ENCODE results near the gene COX6A2. TPM values are rescaled to one million over a fixed set of nuclear protein-coding genes. Genes with fewer than 3 reads are reported as not detected.
"Not testable (repeated sequence)": the region's sequence is repeated elsewhere in the genome, so short reads cannot be mapped to it uniquely, and the experiment has no call there.

COX6A2 gene
- total RNA-seq, 1 donor from 2014 or later, result not detected

- H3K27me3 Mint-ChIP-seq, result peaks cover 13% of the 10 kb centered on the region
- no peaks in the 10 kb centered on the region for H3K9me3 Mint-ChIP-seq
- H3K36me3 Mint-ChIP-seq (ENCODE audit: low read depth), result no peaks in the 10 kb centered on the region
Observed at GRCh38 chr16:31421587-31421986, 6.6 kb downstream of the COX6A2 start.

GRCh38 chr16:31420037-31420436 is 8.1 kb downstream of the COX6A2 start:
- Mint-ChIP-seq H3K27ac (no peak overlapping the region), H3K36me3 (ENCODE audit: low read depth) (no peaks in the 10 kb centered on the region), H3K27me3 (peaks cover 16% of the 10 kb centered on the region), H3K4me1 (no peaks in the 10 kb centered on the region), H3K4me3 (no peak overlapping the region), H3K9me3 (no peaks in the 10 kb centered on the region)
- intact Hi-C loops (cut with micrococcal nuclease), result no loop called here
- no peak for TF ChIP-seq CTCF (IDR thresholded peaks at IDR 0.05)
- ChIA-PET POLR2A (no interaction called here), CTCF (no interaction called here)
- DNase-seq (no peak), ATAC-seq (ENCODE audit: low read depth) (no peak)

More at GRCh38 chr16:31421587-31421986, 6.6 kb downstream of the COX6A2 start:
- CTCF ChIA-PET, result no interaction called here
- no peak for TF ChIP-seq CTCF (IDR thresholded peaks at IDR 0.05)
- POLR2A ChIA-PET, result no interaction called here
- ATAC-seq (ENCODE audit: low read depth) (no peak), DNase-seq (no peak)
- intact Hi-C loops (cut with micrococcal nuclease), result no loop called here
- Mint-ChIP-seq H3K4me1 (no peaks in the 10 kb centered on the region), H3K27ac (no peak overlapping the region), H3K4me3 (no peak overlapping the region)

- no peak for TF ChIP-seq CTCF (IDR thresholded peaks at IDR 0.05)
- intact Hi-C loops (cut with micrococcal nuclease), result no loop called here
Observed at GRCh38 chr16:31417916-31418315, 10.2 kb downstream of the COX6A2 start.

GRCh38 chr16:31417036-31417435 is 11.1 kb downstream of the COX6A2 start:
- H3K27ac Mint-ChIP-seq; H3K4me1 Mint-ChIP-seq; DNase-seq; H3K36me3 Mint-ChIP-seq (ENCODE audit: low read depth); H3K4me3 Mint-ChIP-seq; H3K27me3 Mint-ChIP-seq; CTCF ChIA-PET; intact Hi-C loops (cut with micrococcal nuclease); POLR2A ChIA-PET; H3K9me3 Mint-ChIP-seq; ATAC-seq (ENCODE audit: low read depth): not testable (repeated sequence)

More at GRCh38 chr16:31417916-31418315, 10.2 kb downstream of the COX6A2 start:
- Mint-ChIP-seq H3K27me3 (peaks cover 6% of the 10 kb centered on the region), H3K9me3 (no peaks in the 10 kb centered on the region), H3K4me1 (peaks cover 8% of the 10 kb centered on the region), H3K36me3 (ENCODE audit: low read depth) (no peaks in the 10 kb centered on the region), H3K4me3 (no peak overlapping the region), H3K27ac (no peak overlapping the region)
- ChIA-PET POLR2A (no interaction called here), CTCF (no interaction called here)
- ATAC-seq (ENCODE audit: low read depth) (no peak), DNase-seq (no peak)

GRCh38 chr16:31416371-31416770 is 11.8 kb downstream of the COX6A2 start:
- DNase-seq (no peak), ATAC-seq (ENCODE audit: low read depth) (no peak)
- H3K4me3 Mint-ChIP-seq, result no peak overlapping the region
- ChIA-PET POLR2A (interaction anchor here (0.6 kb wide), 1 partner anchor 154 kb away, joined by 3 read pairs; no protein-coding TSS in a partner anchor), CTCF (no interaction called here)
- intact Hi-C loops (cut with micrococcal nuclease), result no loop called here
- H3K4me1 Mint-ChIP-seq, result peaks cover 8% of the 10 kb centered on the region
- TF ChIP-seq CTCF (IDR thresholded peaks at IDR 0.05), result no peak
- no peaks in the 10 kb centered on the region for H3K9me3 Mint-ChIP-seq
- H3K27me3 Mint-ChIP-seq, result peaks cover 6% of the 10 kb centered on the region
- no peak overlapping the region for H3K27ac Mint-ChIP-seq
- no peaks in the 10 kb centered on the region for H3K36me3 Mint-ChIP-seq (ENCODE audit: low read depth)

- Mint-ChIP-seq H3K4me3 (no peak overlapping the region), H3K27ac (no peak overlapping the region), H3K9me3 (no peaks in the 10 kb centered on the region), H3K4me1 (peaks cover 8% of the 10 kb centered on the region), H3K27me3 (peaks cover 6% of the 10 kb centered on the region), H3K36me3 (ENCODE audit: low read depth) (no peaks in the 10 kb centered on the region)
- TF ChIP-seq CTCF (IDR thresholded peaks at IDR 0.05), result no peak
- ChIA-PET CTCF (no interaction called here), POLR2A (no interaction called here)
- intact Hi-C loops (cut with micrococcal nuclease), result no loop called here
- DNase-seq (no peak), ATAC-seq (ENCODE audit: low read depth) (no peak)
Observed at GRCh38 chr16:31414706-31415105, 13.5 kb downstream of the COX6A2 start.
